ENCODE measurements around the gene SLFN14.
"Not testable (repeated sequence)": the region's sequence is repeated elsewhere in the genome, so short reads cannot be mapped to it uniquely, and the experiment has no call there.

Gene SLFN14

GRCh38 chr17:35519906-35520442 is 40.6 kb downstream of the SLFN14 start:
- H3K27ac ChIP-seq: no peak overlapping the region
- no peak for TF ChIP-seq CTCF (IDR thresholded peaks at IDR 0.05)
- TF ChIP-seq ZFX (IDR thresholded peaks at IDR 0.05; ENCODE audit: borderline replicate concordance): no peak

- no peak for TF ChIP-seq CTCF (IDR thresholded peaks at IDR 0.05)
- TF ChIP-seq ZFX (IDR thresholded peaks at IDR 0.05; ENCODE audit: borderline replicate concordance): no peak
- no peak overlapping the region for H3K27ac ChIP-seq
Observed at GRCh38 chr17:35519439-35519838, 41.2 kb downstream of the SLFN14 start.

- not testable (repeated sequence) for H3K27ac ChIP-seq
Observed at GRCh38 chr17:35518431-35518830, 42.2 kb downstream of the SLFN14 start.

- H3K27ac ChIP-seq: no peak overlapping the region
- TF ChIP-seq CTCF (IDR thresholded peaks at IDR 0.05) (no peak), ZFX (IDR thresholded peaks at IDR 0.05; ENCODE audit: borderline replicate concordance) (no peak)
Observed at GRCh38 chr17:35515027-35515426, 45.6 kb downstream of the SLFN14 start.

- H3K27ac ChIP-seq: no peak overlapping the region
- TF ChIP-seq ZFX (IDR thresholded peaks at IDR 0.05; ENCODE audit: borderline replicate concordance): no peak
- TF ChIP-seq CTCF (IDR thresholded peaks at IDR 0.05): no peak
Observed at GRCh38 chr17:35514564-35514963, 46.1 kb downstream of the SLFN14 start.
